HG02759 (cell line): Measurements from ENCODE around the gene HSP90AB1.

Experiments used
- ATAC-seq: cut with Tn5 transposase; IDR thresholded peaks from one replicate; pipeline ENCODE4 v1.9.1; 2021; ENCODE audit warnings: mild to moderate bottlenecking, moderate library complexity; ENCODE audit not compliant: unreplicated experiment

HSP90AB1 gene

DNA sequence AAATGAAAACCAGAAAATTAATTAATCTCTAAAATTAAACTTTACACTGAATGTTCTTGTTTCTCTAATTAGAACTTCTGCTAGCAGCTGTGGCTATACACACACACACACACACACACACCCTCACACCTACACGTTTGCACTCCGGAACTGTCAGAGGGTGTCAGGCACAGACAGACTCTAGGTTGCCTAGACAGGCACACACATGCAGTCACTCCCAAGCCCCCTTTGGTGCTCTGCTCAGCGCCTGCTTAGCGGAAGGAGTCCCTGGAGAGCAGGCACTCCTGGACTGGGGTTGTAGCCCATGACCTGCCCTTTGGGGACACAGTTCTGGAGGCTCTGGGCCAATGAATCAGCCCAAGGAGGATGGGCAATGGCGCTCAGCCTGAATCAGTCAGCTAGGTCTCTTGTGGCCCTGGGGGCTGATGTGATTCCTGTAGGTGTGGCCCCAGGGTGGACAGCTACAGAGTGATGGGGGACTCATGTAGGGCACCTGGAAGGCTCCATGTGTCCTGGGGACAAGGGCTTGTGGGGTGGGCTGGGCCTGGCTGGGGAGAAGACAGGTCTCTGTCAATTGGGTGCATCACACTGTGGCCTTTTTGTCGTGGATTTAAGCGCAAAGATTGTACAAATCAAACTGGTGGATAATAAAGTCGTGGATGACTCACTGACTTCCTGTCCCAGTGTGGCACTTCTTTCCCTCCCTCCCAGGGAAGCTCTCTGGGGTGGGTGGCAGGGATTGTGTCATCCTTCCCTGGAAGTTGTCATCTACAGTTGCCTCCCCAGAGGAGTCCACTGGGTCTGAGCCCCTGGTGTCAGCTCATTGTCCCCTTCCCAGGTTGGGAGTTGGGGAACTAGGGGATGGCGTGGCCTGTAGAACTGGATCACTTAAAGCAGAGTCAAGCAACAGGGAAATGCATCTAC is 32.1 kb downstream of the HSP90AB1 start:
- ATAC-seq, result no peak

- no peak for ATAC-seq
Measured at GRCh38 chr6:44284121-44284520, 37.2 kb downstream of the HSP90AB1 start.

GRCh38 chr6:44284867-44285266 is 38.0 kb downstream of the HSP90AB1 start:
- no peak for ATAC-seq

DNA sequence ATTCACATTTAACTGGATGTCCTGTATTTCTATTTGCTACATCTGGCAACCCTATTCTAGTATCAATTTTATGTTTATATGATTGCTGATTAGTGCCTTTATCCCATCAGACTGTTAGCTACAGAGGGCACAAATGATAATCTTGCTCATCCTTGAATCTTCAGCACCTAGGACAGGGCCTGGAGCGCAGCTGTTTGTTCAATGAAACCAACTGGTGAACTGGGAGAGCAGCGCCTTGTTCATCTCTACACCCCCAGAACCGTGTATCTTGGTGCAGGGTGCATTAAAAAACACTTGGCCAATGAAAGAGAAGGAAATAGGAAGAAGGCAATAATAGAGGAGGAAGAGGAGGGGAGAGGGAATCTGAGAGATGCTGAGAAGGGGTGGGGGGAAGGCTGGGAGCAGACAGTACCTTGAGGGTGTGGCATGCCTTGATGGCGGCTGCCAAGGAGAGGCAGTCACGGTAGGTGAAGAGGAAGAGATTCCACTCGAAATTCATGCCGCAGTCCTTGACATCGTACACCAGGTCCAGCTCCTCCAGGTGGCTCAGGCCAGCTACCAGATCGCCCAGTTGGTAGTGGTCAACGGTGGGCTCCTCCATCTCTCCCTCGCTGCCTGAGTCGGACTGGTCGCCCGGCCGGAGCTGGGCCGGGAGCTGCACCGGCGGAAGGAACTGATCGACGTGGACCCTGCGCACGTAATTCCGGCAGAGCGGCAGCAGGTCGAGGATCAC is 38.8 kb downstream of the HSP90AB1 start:
- ATAC-seq, result no peak

DNA sequence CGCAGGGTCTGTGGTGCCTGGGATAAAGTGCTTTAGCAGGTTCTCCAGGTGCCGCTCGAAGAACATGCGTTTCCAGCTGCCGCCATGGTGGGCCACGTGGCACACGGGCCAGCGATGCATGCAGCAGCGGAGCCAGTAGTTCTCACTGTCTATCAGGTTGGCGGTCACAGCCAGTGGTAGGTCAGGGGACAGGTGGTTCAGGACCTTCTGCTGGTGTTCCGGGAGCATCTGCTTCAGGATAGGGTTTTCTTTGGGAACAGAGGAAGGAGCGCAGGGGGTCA is 39.3 kb downstream of the HSP90AB1 start:
- ATAC-seq, result no peak

- no peak for ATAC-seq
Measured at GRCh38 chr6:44286747-44287146, 39.8 kb downstream of the HSP90AB1 start.

GRCh38 chr6:44289726-44290260 is 42.9 kb downstream of the HSP90AB1 start:
- ATAC-seq, result no peak

GRCh38 chr6:44291841-44292240 is 44.9 kb downstream of the HSP90AB1 start:
- ATAC-seq, result no peak

GRCh38 chr6:44292661-44293365 is 45.9 kb downstream of the HSP90AB1 start:
- ATAC-seq, result no peak

- ATAC-seq, result no peak
Measured at GRCh38 chr6:44294832-44295791, 48.2 kb downstream of the HSP90AB1 start.

DNA sequence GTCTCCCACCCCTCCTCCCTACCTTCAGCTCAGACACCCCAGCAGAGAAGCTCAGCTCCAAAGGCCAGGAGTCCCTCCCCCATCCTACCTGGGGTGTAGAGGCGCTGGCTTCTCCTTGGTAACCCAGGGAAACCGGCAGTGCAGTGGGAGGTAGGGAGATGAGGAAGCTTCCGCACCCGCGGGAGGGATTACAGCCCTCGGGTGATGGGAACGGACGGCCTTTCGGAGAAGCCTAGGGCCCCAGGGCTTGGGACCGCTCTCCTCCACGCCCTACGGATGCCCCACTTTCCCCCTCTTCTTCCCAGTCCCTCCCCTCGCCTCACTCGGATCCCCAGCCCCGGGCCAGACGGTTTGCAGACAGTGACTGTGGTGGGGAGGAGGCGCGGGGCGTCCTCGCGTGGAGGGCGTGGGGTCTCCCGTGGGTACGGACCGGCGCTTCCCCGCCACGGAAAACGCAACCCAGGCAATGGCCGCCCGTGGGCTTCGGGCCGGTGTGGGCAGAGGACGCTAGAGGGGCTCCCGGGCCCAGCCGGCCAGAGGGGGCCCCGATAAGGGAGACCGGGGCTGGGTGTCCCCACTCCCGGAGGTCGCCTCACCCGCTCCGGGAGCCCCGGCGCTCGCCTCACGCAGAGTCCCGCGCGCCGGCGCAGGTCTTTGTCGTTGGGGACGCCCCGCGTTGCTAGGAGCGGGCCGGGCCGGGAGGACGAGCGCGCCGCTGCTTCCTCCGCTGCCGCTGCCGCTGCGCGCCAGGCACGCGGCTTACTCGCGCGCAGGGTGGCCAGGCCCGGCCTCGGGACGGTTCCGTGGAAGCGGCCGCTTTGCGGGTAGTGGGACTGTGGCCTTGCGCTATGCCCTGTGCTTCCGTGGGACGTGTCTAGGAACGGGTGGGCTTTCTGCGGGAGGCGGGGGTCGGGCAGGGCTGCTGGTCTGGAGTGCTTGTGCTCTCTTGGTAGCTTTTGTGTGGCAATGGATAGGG is 50.5 kb downstream of the HSP90AB1 start:
- ATAC-seq, result peak; percentile 59

DNA sequence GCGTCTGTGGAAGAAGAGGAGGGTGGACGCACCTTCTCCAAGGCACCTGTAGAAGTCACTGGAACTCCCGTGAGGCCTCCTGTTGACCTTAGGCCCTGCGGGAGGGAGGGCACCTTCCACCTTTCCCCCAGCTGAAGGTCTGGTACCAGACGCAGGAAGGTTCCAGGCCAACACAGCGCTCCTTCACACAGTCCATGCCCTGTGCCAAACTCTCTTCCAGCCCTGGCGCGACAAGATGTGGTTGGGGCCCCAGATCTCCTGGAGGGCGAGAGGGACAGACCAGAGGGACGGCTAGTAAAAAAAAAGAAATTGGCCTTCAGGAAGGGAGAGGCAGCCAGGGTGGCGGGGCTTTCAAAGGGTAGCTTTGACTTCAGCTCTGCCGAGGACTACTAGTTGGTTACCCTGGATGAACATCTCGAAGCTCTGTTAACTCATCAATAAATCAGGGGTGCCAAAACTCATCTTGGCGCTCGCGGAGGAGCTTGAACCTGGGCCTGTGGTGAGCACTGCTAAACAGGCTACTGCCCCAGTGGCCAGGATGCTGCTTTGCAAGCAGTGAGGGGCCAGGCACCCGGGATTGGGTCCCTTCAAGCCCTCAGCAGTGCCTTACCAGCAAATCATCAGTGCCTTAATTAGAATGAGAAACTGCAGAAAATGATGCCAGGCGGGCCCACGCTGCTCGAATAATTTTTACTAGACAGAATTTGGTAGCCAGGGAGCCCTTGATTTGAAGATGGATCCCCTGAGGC is 51.3 kb downstream of the HSP90AB1 start:
- no peak for ATAC-seq

DNA sequence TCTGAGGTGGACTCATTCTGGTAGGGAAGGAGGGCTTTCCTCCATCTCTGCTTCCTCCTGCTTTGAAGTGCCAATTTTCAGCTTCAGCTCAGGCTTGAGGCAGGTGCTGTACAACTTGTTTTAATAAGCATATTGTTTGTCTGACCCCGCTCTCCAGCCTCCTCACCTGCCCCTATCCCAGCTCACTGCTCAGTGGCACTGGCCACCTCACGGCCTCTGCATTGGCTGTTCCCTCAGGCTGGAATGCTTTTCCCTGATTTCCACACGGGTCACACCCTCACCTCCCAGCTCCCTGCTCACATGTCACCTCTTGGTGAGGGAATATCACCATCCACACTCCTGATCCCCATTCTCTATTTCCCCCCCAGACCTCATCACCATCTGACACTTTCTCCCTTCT is 52.0 kb downstream of the HSP90AB1 start:
- no peak for ATAC-seq

- ATAC-seq, result no peak
Measured at GRCh38 chr6:44300292-44300823, 53.5 kb downstream of the HSP90AB1 start.

GRCh38 chr6:44301106-44301505 is 54.2 kb downstream of the HSP90AB1 start:
- no peak for ATAC-seq

DNA sequence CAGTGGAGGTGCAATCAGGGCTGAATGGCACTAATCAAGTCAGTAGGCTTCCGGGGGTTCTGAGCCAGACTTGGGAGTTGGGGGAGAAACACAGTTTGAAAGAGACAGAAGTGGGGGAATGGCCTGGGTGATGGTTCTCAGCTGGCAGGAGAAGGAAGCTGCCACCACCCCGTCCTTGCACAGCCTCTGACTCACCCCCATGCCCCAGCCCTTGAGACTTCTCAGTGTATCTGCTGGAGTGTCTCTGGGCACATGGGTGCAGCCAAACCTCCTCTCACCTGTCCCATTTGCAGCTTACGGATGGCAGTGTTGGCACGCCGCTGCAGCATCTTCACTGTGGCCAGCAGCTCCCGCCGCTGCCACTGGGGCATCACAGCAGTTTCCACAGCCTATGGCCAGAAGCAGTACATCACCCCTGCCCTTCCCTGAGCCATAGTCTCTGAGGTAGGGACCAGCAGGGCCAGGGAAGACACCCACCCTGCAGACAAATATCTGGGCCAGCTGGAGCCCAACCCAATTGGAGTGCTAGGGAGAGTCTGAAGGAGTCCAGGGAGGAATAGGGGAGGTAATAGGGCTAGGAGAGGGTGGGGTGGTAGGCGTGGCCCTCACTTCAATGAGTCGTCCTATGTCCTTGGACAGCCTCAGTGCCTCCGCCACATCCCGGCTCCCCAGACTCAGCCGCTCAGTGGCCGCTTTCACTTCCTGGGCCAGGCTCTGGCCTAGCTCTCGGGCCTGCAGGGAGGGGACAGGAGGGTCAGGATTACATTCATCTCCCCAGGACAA is 55.1 kb downstream of the HSP90AB1 start:
- ATAC-seq, result no peak

GRCh38 chr6:44302856-44303255 is 56.0 kb downstream of the HSP90AB1 start:
- no peak for ATAC-seq
